HEK293 (cell line): Measurements from ENCODE around the gene TRPM5.

ENCODE experiments used
- CTCF ChIA-PET: fragments of 350-600 bp; formaldehyde crosslinking; extraction: SDS; loops from one replicate; lab custom pipeline; 2021; ENCODE audit warnings: antibody characterized with exemption; lab: Yijun Ruan, JAX
- POLR2A ChIA-PET: fragments of 300-600 bp; formaldehyde crosslinking; extraction: SDS; loops from one replicate; lab custom pipeline; 2020; ENCODE audit warnings: antibody characterized with exemption, inconsistent platforms; lab: Yijun Ruan, JAX
- H3K27ac ChIP-seq: fragments of 200-500 bp; sonication (Bioruptor generic); 2 replicates; pipeline ENCODE4 v1.5.1; 2014; ENCODE audit warnings: low read depth, low read length, control low read depth, inconsistent platforms; ENCODE audit errors: extremely low read depth
- H3K36me3 ChIP-seq, 2 experiments: fragments of 200-500 bp in 1 of 2; sonication (Bioruptor generic) in 1 of 2; 1 replicate in 1 of 2; 2 replicates in 1 of 2; pipeline ENCODE4 v1.5.1; 2014 to 2017; ENCODE audit warnings: inconsistent platforms in 2 of 2, low read length in 2 of 2; ENCODE audit not compliant: control insufficient read depth in 2 of 2, insufficient read depth in 1 of 2
- H3K4me1 ChIP-seq: fragments of 200-500 bp; sonication (Bioruptor generic); 2 replicates; pipeline ENCODE4 v1.5.1; 2014; ENCODE audit warnings: mild to moderate bottlenecking, low read length, inconsistent platforms; ENCODE audit not compliant: control insufficient read depth, insufficient read depth
- H3K4me3 ChIP-seq: 2 replicates; pipeline ENCODE4 v1.5.1; 2011; ENCODE audit warnings: low read depth, mild to moderate bottlenecking, control low read depth, low read length, moderate library complexity
- H3K9me3 ChIP-seq: fragments of 200-500 bp; sonication (Bioruptor generic); 2 replicates; pipeline ENCODE4 v1.5.1; 2014; ENCODE audit warnings: low read depth, low read length, inconsistent platforms; ENCODE audit not compliant: control insufficient read depth, insufficient read depth
- BCL11B ChIP-seq: fragments of 450-650 bp; formaldehyde crosslinking; IDR thresholded peaks from 2 replicates; pipeline ENCODE4 v1.5.1; 2016; ENCODE audit warnings: low read depth, missing biosample characterization, missing genetic modification characterization
- HOXC10 ChIP-seq: sonication (generic); formaldehyde crosslinking; IDR thresholded peaks from 2 replicates; pipeline ENCODE4 v1.8.1; 2023; ENCODE audit warnings: mild to moderate bottlenecking, missing genetic modification reagents
- HOXD13 ChIP-seq: sonication (generic); formaldehyde crosslinking; IDR thresholded peaks from 2 replicates; pipeline ENCODE4 v1.8.0; 2022; ENCODE audit warnings: missing genetic modification reagents, borderline replicate concordance
- PRDM1 ChIP-seq: fragments of 450-650 bp; formaldehyde crosslinking; IDR thresholded peaks from 2 replicates; pipeline ENCODE4; 2016; ENCODE audit warnings: missing biosample characterization, missing genetic modification characterization
- SCRT2 ChIP-seq: fragments of 450-650 bp; formaldehyde crosslinking; IDR thresholded peaks from 2 replicates; pipeline ENCODE4 v1.5.1; 2016; ENCODE audit warnings: missing biosample characterization, missing genetic modification characterization
- ZBTB21 ChIP-seq: fragments of 450-650 bp; formaldehyde crosslinking; IDR thresholded peaks from 2 replicates; pipeline ENCODE4 v1.5.1; 2017; ENCODE audit warnings: missing biosample characterization, missing genetic modification characterization
- ZBTB6 ChIP-seq: fragments of 450-650 bp; formaldehyde crosslinking; IDR thresholded peaks from 2 replicates; pipeline ENCODE4 v1.5.1; 2017; ENCODE audit warnings: missing biosample characterization, missing genetic modification characterization
- ZFP3 ChIP-seq: fragments of 450-650 bp; formaldehyde crosslinking; IDR thresholded peaks from 2 replicates; pipeline ENCODE4 v1.5.1; 2016; ENCODE audit warnings: low read depth, missing biosample characterization, missing genetic modification characterization
- ZNF157 ChIP-seq: fragments of 450-650 bp; formaldehyde crosslinking; IDR thresholded peaks from 2 replicates; pipeline ENCODE4 v1.5.1; 2016; ENCODE audit warnings: missing biosample characterization, missing genetic modification characterization
- ZNF19 ChIP-seq: fragments of 450-650 bp; formaldehyde crosslinking; IDR thresholded peaks from 2 replicates; pipeline ENCODE4; 2016; ENCODE audit warnings: missing biosample characterization, missing genetic modification characterization, low read depth
- ZNF2 ChIP-seq: fragments of 450-650 bp; formaldehyde crosslinking; IDR thresholded peaks from 2 replicates; pipeline ENCODE4 v1.5.1; 2016; ENCODE audit warnings: missing biosample characterization, missing genetic modification characterization
- ZNF23 ChIP-seq: fragments of 450-650 bp; formaldehyde crosslinking; IDR thresholded peaks from 2 replicates; pipeline ENCODE4 v1.5.1; 2016; ENCODE audit warnings: missing biosample characterization, missing genetic modification characterization, borderline replicate concordance
- ZNF248 ChIP-seq: fragments of 450-650 bp; formaldehyde crosslinking; IDR thresholded peaks from 2 replicates; pipeline ENCODE4 v1.5.1; 2017; ENCODE audit warnings: missing biosample characterization, missing genetic modification characterization
- ZNF354C ChIP-seq: fragments of 450-650 bp; formaldehyde crosslinking; IDR thresholded peaks from 2 replicates; pipeline ENCODE4 v1.5.1; 2016; ENCODE audit warnings: missing biosample characterization, missing genetic modification characterization, low read depth, borderline replicate concordance
- ZNF398 ChIP-seq: fragments of 450-650 bp; formaldehyde crosslinking; IDR thresholded peaks from 2 replicates; pipeline ENCODE4 v1.5.1; 2017; ENCODE audit warnings: missing biosample characterization, missing genetic modification characterization
- ZNF473 ChIP-seq: fragments of 450-650 bp; formaldehyde crosslinking; IDR thresholded peaks from 2 replicates; pipeline ENCODE4 v1.5.1; 2017; ENCODE audit warnings: missing biosample characterization, missing genetic modification characterization
- ZNF48 ChIP-seq: fragments of 450-650 bp; formaldehyde crosslinking; IDR thresholded peaks from 2 replicates; pipeline ENCODE4 v1.5.1; 2016; ENCODE audit warnings: missing biosample characterization, missing genetic modification characterization
- ZNF529 ChIP-seq: fragments of 450-650 bp; formaldehyde crosslinking; IDR thresholded peaks from 2 replicates; pipeline ENCODE4 v1.5.1; 2017; ENCODE audit warnings: missing genetic modification characterization, missing biosample characterization; ENCODE audit not compliant: insufficient replicate concordance
- ZNF623 ChIP-seq: fragments of 450-650 bp; formaldehyde crosslinking; IDR thresholded peaks from 2 replicates; pipeline ENCODE4 v1.5.1; 2016; ENCODE audit warnings: missing biosample characterization, missing genetic modification characterization
- ZNF624 ChIP-seq: fragments of 450-650 bp; formaldehyde crosslinking; IDR thresholded peaks from 2 replicates; pipeline ENCODE4 v1.5.1; 2017; ENCODE audit warnings: missing biosample characterization, missing genetic modification characterization
- ZNF626 ChIP-seq: fragments of 450-650 bp; sonication (Bioruptor Pico); formaldehyde crosslinking; IDR thresholded peaks from 2 replicates; pipeline ENCODE4 v1.5.1; 2018; ENCODE audit warnings: missing biosample characterization, missing genetic modification characterization, inconsistent platforms
- ZNF664 ChIP-seq: fragments of 450-650 bp; formaldehyde crosslinking; IDR thresholded peaks from 2 replicates; pipeline ENCODE4 v1.5.1; 2016; ENCODE audit warnings: missing biosample characterization, missing genetic modification characterization
- ZNF785 ChIP-seq: fragments of 450-650 bp; formaldehyde crosslinking; IDR thresholded peaks from 2 replicates; pipeline ENCODE4 v1.5.1; 2016; ENCODE audit warnings: missing biosample characterization, missing genetic modification characterization

The TRPM5 gene

GRCh38 chr11:2409126-2409525 is 35.2 kb downstream of the TRPM5 start:
- TF ChIP-seq ZNF785 (tag by site-specific recombination), result no peak
- no peak for TF ChIP-seq HOXC10 (CRISPR knock-in tag)
- TF ChIP-seq ZBTB21 (tag by site-specific recombination), result no peak
- no peak for TF ChIP-seq ZNF248 (tag by site-specific recombination)
- no peak for TF ChIP-seq ZFP3 (tag by site-specific recombination)
- TF ChIP-seq ZNF354C, result no peak
- no peak for TF ChIP-seq ZNF398 (tag by site-specific recombination)
- no peak for TF ChIP-seq PRDM1 (tag by site-specific recombination)
- no peak for TF ChIP-seq ZBTB6 (tag by site-specific recombination)
- H3K4me1 ChIP-seq, result no peaks in the 10 kb centered on the region
- no peak overlapping the region for H3K27ac ChIP-seq
- H3K4me3 ChIP-seq, result no peak overlapping the region
- CTCF ChIA-PET, result interaction anchor here (1.1 to 2.2 kb wide), 3 partner anchors 103 to 122 kb away, joined by 3 to 8 read pairs (median 3); no protein-coding TSS in a partner anchor
- no peaks in the 10 kb centered on the region for H3K9me3 ChIP-seq
- POLR2A ChIA-PET, result interaction anchor here (0.6 to 1.6 kb wide), 2 partner anchors 9 to 32 kb away, joined by 3 to 5 read pairs; partner anchors contain the start of genes CD81 and TSSC4
- H3K36me3 ChIP-seq, result peaks cover 0 to 5% of the 10 kb centered on the region in 2 experiments; a peak in 1 of 3 replicates

GRCh38 chr11:2408671-2409070 is 35.6 kb downstream of the TRPM5 start:
- TF ChIP-seq BCL11B (no peak), ZNF664 (tag by site-specific recombination) (no peak), ZNF473 (tag by site-specific recombination) (no peak), ZNF354C (no peak), ZNF48 (no peak), ZNF626 (tag by site-specific recombination) (no peak), ZNF529 (tag by site-specific recombination) (no peak), ZNF624 (tag by site-specific recombination) (no peak), HOXD13 (CRISPR knock-in tag) (no peak), SCRT2 (tag by site-specific recombination) (no peak), ZNF623 (no peak), ZNF19 (tag by site-specific recombination) (no peak), ZNF2 (tag by site-specific recombination) (no peak), ZNF23 (no peak), ZNF157 (tag by site-specific recombination) (no peak)
- TF ChIP-seq, all 188 proteins: peak for 0
- Histone ChIP-seq H3K36me3 (peaks cover 0 to 10% of the 10 kb centered on the region in 2 experiments; a peak in 1 of 3 replicates), H3K9me3 (no peaks in the 10 kb centered on the region), H3K4me1 (no peaks in the 10 kb centered on the region), H3K27ac (no peak overlapping the region), H3K4me3 (no peak overlapping the region)
- POLR2A ChIA-PET, result interaction anchor here (1.1 to 1.6 kb wide), 2 partner anchors 31 to 32 kb away, joined by 3 to 5 read pairs; partner anchors contain the start of gene CD81
- CTCF ChIA-PET, result interaction anchor here (0.8 to 2.2 kb wide), 5 partner anchors 22 to 216 kb away, joined by 3 to 8 read pairs (median 3); no protein-coding TSS in a partner anchor
